HepG2 (cell line): ENCODE measurements around the gene MAGI1. TPM values are rescaled to one million over a fixed set of nuclear protein-coding genes. Genes with fewer than 3 reads are reported as not detected.

Experiments
- ATAC-seq: fragments of 200-7000 bp; cut with Tn5 transposase; 3 replicates; pipeline ENCODE4 v1.9.1; 2020; ENCODE audit warnings: mild to moderate bottlenecking, moderate library complexity
- BruUV-seq: library from RNA; stranded (reverse); fragments of 400-500 nt; replicated peaks from 2 replicates; lab custom pipeline; 2021; lab: Mats Ljungman, UMichigan
- CTCF ChIA-PET: fragments of 300-600 bp; formaldehyde crosslinking; extraction: SDS; loops from one replicate; lab custom pipeline; 2021; ENCODE audit warnings: low total read pairs, inconsistent platforms, low intra/inter-chr PET ratio; lab: Yijun Ruan, JAX
- POLR2A ChIA-PET: fragments of 350-600 bp; sonication (Branson Sonifier 250); formaldehyde crosslinking; loops from one replicate; lab custom pipeline; 2020; ENCODE audit warnings: antibody characterized with exemption, inconsistent platforms; lab: Yijun Ruan, JAX
- DNase-seq: peaks from one replicate; pipeline ENCODE4 v3.0.0-alpha.2; 2015; ENCODE audit warnings: low spot score
- FAIRE-seq: peaks from 3 replicates; lab custom pipeline; 2011; peaks lifted over from hg19 to GRCh38; lab: Jason Lieb, UNC
- H2AFZ ChIP-seq: one replicate; pipeline ENCODE4 v1.6.1; 2011; ENCODE audit warnings: low read length, inconsistent platforms
- H3K27ac ChIP-seq: fragments of 300-600 bp; 3 replicates; pipeline ENCODE4 v1.8.0; 2011; ENCODE audit warnings: mixed run types, mild to moderate bottlenecking, mixed read lengths, low read length, inconsistent platforms; ENCODE audit not compliant: insufficient read depth; ENCODE audit errors: extremely low read length
- H3K27me3 ChIP-seq, 2 experiments: fragments of 200-600 bp in 1 of 2; 2 replicates in 1 of 2; 3 replicates in 1 of 2; pipeline versions ENCODE4 v1.6.0 to v1.8.0; 2011; ENCODE audit warnings: low read length in 2 of 2, mild to moderate bottlenecking in 2 of 2, moderate library complexity in 2 of 2, inconsistent platforms in 1 of 2; ENCODE audit not compliant: insufficient read depth in 2 of 2, control insufficient read depth in 1 of 2
- H3K36me3 ChIP-seq, 2 experiments: fragments of 200-600 bp in 1 of 2; replicated peaks in 1 of 2; 2 replicates in 1 of 2; 3 replicates in 1 of 2; pipeline versions ENCODE4 v1.5.1 to v1.8.0; 2011; ENCODE audit warnings: low read length in 2 of 2, inconsistent platforms in 1 of 2; ENCODE audit not compliant: insufficient read depth in 2 of 2, control insufficient read depth in 1 of 2
- H3K4me1 ChIP-seq: 2 replicates; pipeline ENCODE4 v1.5.1; 2012; ENCODE audit warnings: low read length, inconsistent platforms; ENCODE audit not compliant: insufficient read depth
- H3K4me2 ChIP-seq: 2 replicates; pipeline ENCODE4 v1.6.0; 2011; ENCODE audit warnings: low read depth, low read length, inconsistent platforms
- H3K4me3 ChIP-seq, 3 experiments: fragments of 200-600 bp in 1 of 3; sonication (generic), shearing (Covaris generic) in 1 of 3; replicated peaks in 1 of 3; 2 replicates each; pipeline ENCODE4 v1.5.1; 2011 to 2016; ENCODE audit warnings: low read length in 3 of 3, inconsistent platforms in 2 of 3, low read depth in 2 of 3, mild to moderate bottlenecking in 2 of 3, control low read depth in 1 of 3, mixed read lengths in 1 of 3; ENCODE audit not compliant: insufficient read depth in 1 of 3
- H3K79me2 ChIP-seq: one replicate; pipeline ENCODE4 v1.6.1; 2011; ENCODE audit warnings: low read length, inconsistent platforms; ENCODE audit not compliant: insufficient read depth
- H3K9ac ChIP-seq: 2 replicates; pipeline ENCODE4 v1.6.0; 2011; ENCODE audit warnings: mild to moderate bottlenecking, low read depth, low read length, inconsistent platforms; ENCODE audit not compliant: insufficient read depth
- H3K9me3 ChIP-seq: 2 replicates; pipeline ENCODE4 v1.5.1; 2012; ENCODE audit warnings: mild to moderate bottlenecking, low read length
- H4K20me1 ChIP-seq: 2 replicates; pipeline ENCODE4 v1.6.0; 2011; ENCODE audit warnings: inconsistent platforms, mild to moderate bottlenecking, low read length, moderate library complexity; ENCODE audit not compliant: insufficient read depth
- ELF3 ChIP-seq: IDR thresholded peaks from 2 replicates; pipeline ENCODE4 v1.6.1; 2016; ENCODE audit warnings: missing genetic modification reagents, missing compliant biosample characterization
- WGBS: methylation state at CpG from one replicate; pipeline ENCODE4 v1.1.6; 2017; ENCODE audit warnings: low lambda C conversion rate; 5-methylcytosine and 5-hydroxymethylcytosine counted together
- in situ Hi-C: cut with HindIII; loops from 2 replicates; pipeline ENCODE4 v1.10.0; 2017; ENCODE audit warnings: low pct_unique_long_range_greater_than_20kb; ENCODE audit not compliant: extremely low pct_ligation_motif_present
- intact Hi-C: fragments of 100-400 bp; cut with micrococcal nuclease; formaldehyde crosslinking; loops from one replicate; pipeline ENCODE4 v1.10.0; 2022; ENCODE audit not compliant: unreplicated experiment
- polyA plus RNA-seq, 8 experiments: library from polyadenylated mRNA; depleted of rRNA in 3 of 8; stranded (reverse) in 7 of 8; unstranded in 1 of 8; fragments of >200 nt; fragmentation: Illumina TruSeq in 4 of 8; extraction: Trizol in 4 of 8; gene quantifications; 2 replicates each; pipeline versions ENCODE4 v1.2.1 to v1.2.3, GENCODE V29; 2011 to 2016; ENCODE audit warnings: low read depth in 4 of 8, missing spikeins in 1 of 8, mixed read lengths in 1 of 8; ENCODE audit not compliant: insufficient read depth in 1 of 8
- total RNA-seq, 5 experiments: library from RNA; depleted of rRNA; stranded (reverse); fragments of >200 nt; fragmentation: Illumina TruSeq; extraction: Trizol; gene quantifications; 2 replicates each; pipeline ENCODE4 v1.2.3, GENCODE V29; 2016; ENCODE audit warnings: low read depth in 1 of 5
- TF ChIP-seq, protein P1 (sequence below): sonication (generic); formaldehyde crosslinking; IDR thresholded peaks from 2 replicates; pipeline ENCODE4 v1.4.0; 2020; ENCODE audit warnings: missing genetic modification reagents
- TF ChIP-seq, protein P2 (sequence below): fragments of 450-650 bp; IDR thresholded peaks from 2 replicates; pipeline ENCODE4 v1.6.1; 2016
- TF ChIP-seq, protein P3 (sequence below): IDR thresholded peaks from 2 replicates; pipeline ENCODE4 v1.6.1; 2012; ENCODE audit warnings: inconsistent platforms

MAGI1 gene
- total and polyA plus RNA-seq, 2 of the 13 experiments (the other 11 are each of a cell fraction or from before 2014, with no cell fraction given), result 22.2 to 26.0 TPM

DNA sequence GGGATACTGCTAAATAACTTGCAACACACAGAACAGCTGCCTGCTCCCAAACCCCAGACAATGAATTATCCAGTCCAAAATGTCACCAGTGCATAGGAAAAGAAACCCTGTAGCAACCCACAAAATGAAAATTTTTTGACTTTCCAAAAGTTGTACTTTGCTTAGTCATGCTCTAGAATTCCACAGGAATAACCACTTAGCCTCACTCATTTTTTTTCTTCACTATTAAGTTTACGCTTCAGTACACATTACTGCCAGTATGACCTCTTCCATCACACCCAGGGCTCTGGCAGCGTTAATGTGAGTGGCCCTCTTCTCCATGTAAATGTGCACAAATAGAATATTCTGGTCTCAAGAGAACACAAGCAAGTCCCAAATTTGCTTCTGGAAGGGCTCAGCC lies 259.8 kb downstream of the MAGI1 start:
- H3K4me2 ChIP-seq, result no peak overlapping the region
- DNase-seq (no peak), ATAC-seq (no peak), FAIRE-seq (no peak)
- no peak overlapping the region for H3K9ac ChIP-seq
- H4K20me1 ChIP-seq, result peaks cover 17% of the 10 kb centered on the region
- H3K4me1 ChIP-seq, result no peaks in the 10 kb centered on the region
- WGBS, result 98% methylated on average over 2 of the region's 2 CpGs
- in situ Hi-C loops, result no loop called here
- H3K4me3 ChIP-seq, result no peak overlapping the region
- H3K9me3 ChIP-seq, result no peaks in the 10 kb centered on the region
- intact Hi-C loops, result no loop called here
- CTCF ChIA-PET, result no interaction called here
- no peak for TF ChIP-seq ELF3
- TF ChIP-seq, protein P1, sequence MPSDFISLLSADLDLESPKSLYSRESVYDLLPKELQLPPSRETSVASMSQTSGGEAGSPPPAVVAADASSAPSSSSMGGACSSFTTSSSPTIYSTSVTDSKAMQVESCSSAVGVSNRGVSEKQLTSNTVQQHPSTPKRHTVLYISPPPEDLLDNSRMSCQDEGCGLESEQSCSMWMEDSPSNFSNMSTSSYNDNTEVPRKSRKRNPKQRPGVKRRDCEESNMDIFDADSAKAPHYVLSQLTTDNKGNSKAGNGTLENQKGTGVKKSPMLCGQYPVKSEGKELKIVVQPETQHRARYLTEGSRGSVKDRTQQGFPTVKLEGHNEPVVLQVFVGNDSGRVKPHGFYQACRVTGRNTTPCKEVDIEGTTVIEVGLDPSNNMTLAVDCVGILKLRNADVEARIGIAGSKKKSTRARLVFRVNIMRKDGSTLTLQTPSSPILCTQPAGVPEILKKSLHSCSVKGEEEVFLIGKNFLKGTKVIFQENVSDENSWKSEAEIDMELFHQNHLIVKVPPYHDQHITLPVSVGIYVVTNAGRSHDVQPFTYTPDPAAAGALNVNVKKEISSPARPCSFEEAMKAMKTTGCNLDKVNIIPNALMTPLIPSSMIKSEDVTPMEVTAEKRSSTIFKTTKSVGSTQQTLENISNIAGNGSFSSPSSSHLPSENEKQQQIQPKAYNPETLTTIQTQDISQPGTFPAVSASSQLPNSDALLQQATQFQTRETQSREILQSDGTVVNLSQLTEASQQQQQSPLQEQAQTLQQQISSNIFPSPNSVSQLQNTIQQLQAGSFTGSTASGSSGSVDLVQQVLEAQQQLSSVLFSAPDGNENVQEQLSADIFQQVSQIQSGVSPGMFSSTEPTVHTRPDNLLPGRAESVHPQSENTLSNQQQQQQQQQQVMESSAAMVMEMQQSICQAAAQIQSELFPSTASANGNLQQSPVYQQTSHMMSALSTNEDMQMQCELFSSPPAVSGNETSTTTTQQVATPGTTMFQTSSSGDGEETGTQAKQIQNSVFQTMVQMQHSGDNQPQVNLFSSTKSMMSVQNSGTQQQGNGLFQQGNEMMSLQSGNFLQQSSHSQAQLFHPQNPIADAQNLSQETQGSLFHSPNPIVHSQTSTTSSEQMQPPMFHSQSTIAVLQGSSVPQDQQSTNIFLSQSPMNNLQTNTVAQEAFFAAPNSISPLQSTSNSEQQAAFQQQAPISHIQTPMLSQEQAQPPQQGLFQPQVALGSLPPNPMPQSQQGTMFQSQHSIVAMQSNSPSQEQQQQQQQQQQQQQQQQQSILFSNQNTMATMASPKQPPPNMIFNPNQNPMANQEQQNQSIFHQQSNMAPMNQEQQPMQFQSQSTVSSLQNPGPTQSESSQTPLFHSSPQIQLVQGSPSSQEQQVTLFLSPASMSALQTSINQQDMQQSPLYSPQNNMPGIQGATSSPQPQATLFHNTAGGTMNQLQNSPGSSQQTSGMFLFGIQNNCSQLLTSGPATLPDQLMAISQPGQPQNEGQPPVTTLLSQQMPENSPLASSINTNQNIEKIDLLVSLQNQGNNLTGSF (CRISPR knock-in tag), result no peak
- TF ChIP-seq, protein P2, sequence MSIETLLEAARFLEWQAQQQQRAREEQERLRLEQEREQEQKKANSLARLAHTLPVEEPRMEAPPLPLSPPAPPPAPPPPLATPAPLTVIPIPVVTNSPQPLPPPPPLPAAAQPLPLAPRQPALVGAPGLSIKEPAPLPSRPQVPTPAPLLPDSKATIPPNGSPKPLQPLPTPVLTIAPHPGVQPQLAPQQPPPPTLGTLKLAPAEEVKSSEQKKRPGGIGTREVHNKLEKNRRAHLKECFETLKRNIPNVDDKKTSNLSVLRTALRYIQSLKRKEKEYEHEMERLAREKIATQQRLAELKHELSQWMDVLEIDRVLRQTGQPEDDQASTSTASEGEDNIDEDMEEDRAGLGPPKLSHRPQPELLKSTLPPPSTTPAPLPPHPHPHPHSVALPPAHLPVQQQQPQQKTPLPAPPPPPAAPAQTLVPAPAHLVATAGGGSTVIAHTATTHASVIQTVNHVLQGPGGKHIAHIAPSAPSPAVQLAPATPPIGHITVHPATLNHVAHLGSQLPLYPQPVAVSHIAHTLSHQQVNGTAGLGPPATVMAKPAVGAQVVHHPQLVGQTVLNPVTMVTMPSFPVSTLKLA, result no peak
- TF ChIP-seq, protein P3, sequence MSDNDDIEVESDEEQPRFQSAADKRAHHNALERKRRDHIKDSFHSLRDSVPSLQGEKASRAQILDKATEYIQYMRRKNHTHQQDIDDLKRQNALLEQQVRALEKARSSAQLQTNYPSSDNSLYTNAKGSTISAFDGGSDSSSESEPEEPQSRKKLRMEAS, result no peak
- no peak overlapping the region for H2AFZ ChIP-seq
- H3K27me3 ChIP-seq, result no peaks in the 10 kb centered on the region; a peak in 1 of 5 replicates
- no TSS peak for BruUV-seq
- H3K79me2 ChIP-seq, result peaks cover 20% of the 10 kb centered on the region
- POLR2A ChIA-PET, result no interaction called here
- no peak overlapping the region for H3K27ac ChIP-seq
- H3K36me3 ChIP-seq, result no peaks in the 10 kb centered on the region; a peak in 1 of 5 replicates
